Stimulated activated CD4-positive, alpha-beta T cell treated with anti-CD3 and anti-CD28 coated beads, Interleukin-1b, Interleukin-23, amount 100 ng/mL, for 48 hours (primary cell): Measurements from ENCODE around the gene GRID2.
"Not testable (repeated sequence)": the region's sequence is repeated elsewhere in the genome, so short reads cannot be mapped to it uniquely, and the experiment has no call there.

Source experiments
- DNase-seq: peaks from one replicate; pipeline ENCODE4 v3.0.0-alpha.2; 2020

The GRID2 gene

GRCh38 chr4:93617606-93618005, 1313.8 kb downstream of the GRID2 start:
- no peak for DNase-seq

DNA sequence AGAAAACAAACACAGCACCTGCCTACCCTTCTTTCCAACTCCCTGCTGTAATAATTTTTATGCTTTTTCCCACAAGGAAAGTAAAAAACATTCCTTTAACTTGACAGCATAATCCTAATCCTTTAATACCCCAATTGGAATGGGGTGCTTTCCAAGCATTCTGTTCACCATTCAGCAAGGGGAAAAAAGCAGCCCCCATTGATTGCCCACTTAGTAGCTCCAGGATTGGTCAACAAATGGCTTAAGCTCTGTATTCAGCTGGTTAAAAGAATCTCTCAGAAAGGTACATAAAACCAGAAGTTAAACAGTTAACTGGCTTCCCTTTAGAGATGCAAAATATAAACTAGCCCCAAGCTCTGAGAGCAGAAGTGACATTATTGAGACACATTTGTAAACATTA, 1330.0 kb downstream of the GRID2 start:
- no peak for DNase-seq

GRCh38 chr4:93635943-93636342, 1332.2 kb downstream of the GRID2 start:
- no peak for DNase-seq

DNA sequence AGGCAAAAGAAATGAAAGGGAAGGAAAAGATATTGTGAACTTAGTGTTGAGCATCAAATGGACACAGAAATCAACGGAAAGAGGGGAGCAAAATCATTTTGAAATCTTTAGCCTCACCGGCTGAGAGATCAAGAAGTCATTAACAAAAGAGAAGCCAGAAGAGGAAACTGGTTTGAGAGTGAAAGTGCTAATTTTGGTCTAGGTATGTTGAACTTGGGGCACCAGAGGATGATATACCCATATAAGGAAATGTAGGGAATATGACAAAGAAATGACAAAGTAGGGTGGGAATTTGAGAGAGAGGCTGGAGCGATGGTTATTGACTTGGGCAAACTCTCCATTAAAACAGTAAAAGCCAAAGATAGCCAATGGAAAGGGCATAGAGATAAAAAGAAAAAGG, 1341.4 kb downstream of the GRID2 start:
- DNase-seq = no peak

DNA sequence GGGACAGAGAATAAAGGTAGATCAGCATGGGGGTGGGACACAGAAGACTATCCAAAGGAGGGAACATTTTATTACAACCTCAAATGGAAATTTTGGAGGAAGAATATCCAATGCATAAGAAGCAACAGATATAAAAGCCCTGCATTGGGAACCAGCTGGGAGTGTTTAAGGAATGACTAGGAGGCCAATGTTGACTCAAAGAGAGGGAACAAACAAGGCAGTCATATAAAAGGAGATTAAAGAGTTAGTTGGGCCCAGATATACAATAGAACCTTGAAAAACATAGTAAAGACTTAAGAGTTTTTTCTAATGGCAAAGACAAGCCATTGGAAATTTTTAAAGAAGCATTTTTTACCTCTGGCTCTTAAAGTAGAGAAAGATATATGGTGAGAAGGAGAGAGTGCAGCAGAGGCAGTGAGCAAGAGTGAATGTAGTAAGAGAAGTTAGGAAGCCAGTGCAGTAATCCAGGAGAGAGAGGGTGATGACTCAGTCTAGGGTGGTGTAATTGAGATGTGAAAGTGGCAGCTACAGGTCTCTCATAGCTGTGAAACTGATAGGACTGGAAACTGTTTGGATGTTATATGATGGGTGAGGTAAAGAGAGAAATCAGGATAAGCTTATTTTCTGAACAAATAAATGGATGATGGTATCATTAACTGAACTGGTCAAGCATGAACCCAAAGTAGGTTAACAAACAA, 1342.6 kb downstream of the GRID2 start:
- DNase-seq = no peak

GRCh38 chr4:93648258-93648657, 1344.5 kb downstream of the GRID2 start:
- no peak for DNase-seq

DNA sequence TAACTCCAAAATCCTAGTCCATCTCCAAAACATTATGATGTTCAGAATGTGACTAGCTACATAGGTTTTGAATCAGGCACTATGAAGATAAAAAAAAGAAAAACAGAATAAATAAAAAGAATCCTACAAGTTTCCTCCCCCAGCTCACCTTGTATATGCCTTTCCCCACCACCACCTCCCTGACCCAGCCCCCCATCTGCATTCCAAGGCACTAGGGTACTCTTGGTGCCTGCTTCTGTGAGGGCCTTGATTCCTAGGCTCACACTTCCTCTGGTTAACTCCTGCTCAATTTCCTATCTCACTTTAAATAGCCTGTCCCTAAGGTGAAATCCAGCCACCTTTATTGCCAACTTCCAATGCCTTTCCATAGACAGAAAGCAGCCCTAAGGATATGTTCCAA, 1346.1 kb downstream of the GRID2 start:
- no peak for DNase-seq

GRCh38 chr4:93654211-93654610, 1350.4 kb downstream of the GRID2 start:
- DNase-seq = no peak

DNA sequence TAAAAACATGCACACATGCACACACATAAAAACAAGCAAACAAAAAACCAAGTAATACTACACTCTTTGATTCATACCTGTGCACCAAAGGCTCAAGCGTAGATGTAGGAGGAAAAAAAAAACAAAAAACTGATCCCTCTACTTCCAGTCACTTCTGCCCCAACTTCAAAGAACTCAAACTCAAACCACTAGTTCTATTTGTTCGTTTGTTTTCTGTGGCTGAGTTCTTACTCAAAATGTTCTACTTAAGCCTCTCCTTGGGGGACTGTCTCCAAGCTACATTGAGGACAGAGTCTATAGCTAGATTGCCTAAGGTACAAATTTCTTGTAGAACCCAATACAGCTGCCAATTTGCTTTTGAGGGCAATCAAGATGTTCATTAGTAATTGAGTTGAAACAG, 1353.8 kb downstream of the GRID2 start:
- DNase-seq = no peak

GRCh38 chr4:93658443-93658842, 1354.7 kb downstream of the GRID2 start:
- no peak for DNase-seq

DNA sequence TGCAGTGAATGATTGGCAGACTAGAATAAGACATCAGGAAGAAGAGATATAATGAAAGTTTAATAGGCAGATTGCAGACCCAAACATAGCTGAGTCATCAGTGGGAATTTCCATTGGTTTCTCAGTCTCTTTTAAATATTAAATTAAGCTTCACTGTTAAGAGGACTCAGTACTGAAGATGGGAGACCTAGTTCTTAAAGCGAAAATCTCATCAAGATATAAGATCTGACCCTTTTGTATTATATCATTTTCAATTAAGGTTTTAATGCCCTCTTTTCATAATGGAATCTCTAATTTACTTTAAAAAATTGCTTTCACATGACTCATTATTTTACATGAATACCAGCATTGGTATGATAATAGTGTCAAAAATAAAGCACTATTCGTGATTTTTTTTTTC, 1355.9 kb downstream of the GRID2 start:
- DNase-seq = no peak

GRCh38 chr4:93660036-93660435, 1356.3 kb downstream of the GRID2 start:
- DNase-seq = no peak

GRCh38 chr4:93670434-93670833, 1366.7 kb downstream of the GRID2 start:
- no peak for DNase-seq

DNA sequence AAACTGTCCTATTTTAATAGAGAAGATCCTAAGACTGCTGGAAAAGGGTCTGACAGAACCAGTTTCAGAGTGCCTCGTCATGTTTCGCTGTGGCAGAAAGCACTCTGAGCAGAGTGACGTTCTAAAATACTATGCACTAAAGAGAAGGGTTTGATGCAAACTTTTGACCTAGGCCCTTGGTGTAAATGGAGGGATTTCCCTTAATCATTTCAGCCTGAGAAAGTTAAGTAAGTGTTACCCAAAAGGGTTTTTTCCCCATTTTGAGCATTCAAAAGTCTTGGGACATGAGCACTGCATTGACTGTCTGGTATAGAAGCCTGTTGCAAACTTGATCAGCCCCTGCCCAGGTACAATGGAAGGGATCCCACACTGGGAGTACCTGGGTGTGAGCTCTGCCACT, 1367.3 kb downstream of the GRID2 start:
- no peak for DNase-seq

- DNase-seq = not testable (repeated sequence)
These were observed 1373.2 kb downstream of the GRID2 start for GRCh38 chr4:93676937-93677336.

GRCh38 chr4:93684571-93684970, 1380.8 kb downstream of the GRID2 start:
- no peak for DNase-seq

DNA sequence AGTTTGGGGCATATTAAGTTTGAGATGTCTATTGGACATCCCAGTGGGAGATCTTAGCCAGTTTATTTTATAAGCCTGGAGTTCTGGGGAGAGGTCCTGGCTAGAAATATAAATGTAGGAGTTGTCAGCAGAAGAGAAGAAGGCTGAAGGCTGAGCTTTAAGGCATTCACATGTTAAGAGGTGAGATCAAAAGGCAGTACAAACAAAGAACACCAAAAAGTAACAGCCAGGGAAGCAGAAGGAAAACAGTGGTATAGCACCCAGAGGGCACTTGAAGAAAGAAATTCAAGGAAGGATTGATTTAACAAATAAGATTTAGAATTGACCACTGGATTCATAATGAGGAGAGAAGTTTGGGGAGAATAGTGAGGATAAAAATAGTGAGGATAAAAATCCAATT, 1383.5 kb downstream of the GRID2 start:
- no peak for DNase-seq

- DNase-seq = no peak
These were observed 1385.2 kb downstream of the GRID2 start for GRCh38 chr4:93688978-93689377.

DNA sequence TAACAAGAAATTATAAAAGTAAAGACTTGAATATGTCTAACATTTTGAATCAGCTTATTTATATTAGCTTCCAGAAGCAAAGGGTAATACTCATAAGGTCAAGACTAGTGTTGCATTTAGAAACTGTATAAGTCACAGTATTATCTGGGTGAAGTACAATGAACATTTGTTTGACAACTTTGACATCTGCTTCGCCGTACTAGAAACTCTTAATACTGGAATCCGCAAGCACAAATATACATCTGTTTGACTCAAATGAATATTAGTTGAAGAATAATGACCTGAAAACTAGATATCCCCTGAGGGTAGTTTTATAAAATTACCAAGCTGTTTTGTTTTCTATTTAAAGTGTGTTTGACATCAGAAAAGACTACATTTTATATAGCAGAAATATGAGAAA, 1389.4 kb downstream of the GRID2 start:
- no peak for DNase-seq

GRCh38 chr4:93698686-93699085, 1394.9 kb downstream of the GRID2 start:
- no peak for DNase-seq

GRCh38 chr4:93700571-93700970, 1396.8 kb downstream of the GRID2 start:
- DNase-seq = no peak

GRCh38 chr4:93710101-93710846, 1406.5 kb downstream of the GRID2 start:
- no peak for DNase-seq

- DNase-seq = no peak
These were observed 1407.2 kb downstream of the GRID2 start for GRCh38 chr4:93710847-93711430.

- no peak for DNase-seq
These were observed 1414.5 kb downstream of the GRID2 start for GRCh38 chr4:93718233-93718632.
